NCI-H82 treated with DMSO at 0.1 percent for 48 hours (cell line): ENCODE data around the gene EXOG.

Source experiments
- DNase-seq: peaks from one replicate; lab custom pipeline; 2025; ENCODE audit not compliant: unreplicated experiment; lab: John Stamatoyannopoulos, UW

EXOG gene

DNA sequence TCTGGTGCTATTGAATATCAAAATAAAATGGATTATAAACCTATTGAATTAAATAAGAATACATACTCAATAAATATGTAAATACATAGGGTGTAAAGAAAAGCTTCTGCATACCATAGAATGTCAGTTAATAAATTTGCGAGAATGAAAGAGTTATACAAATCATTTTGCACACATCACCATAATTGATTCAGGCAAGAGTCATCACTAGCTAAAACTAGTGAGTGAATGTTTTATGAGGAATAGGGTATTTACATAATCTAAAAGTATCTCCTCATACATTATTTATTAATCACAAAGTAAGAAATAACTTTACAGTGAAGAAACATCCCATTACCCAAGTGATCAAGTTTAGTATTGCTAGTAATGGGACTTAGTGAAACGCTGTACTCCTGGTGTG is 13.6 kb downstream of the EXOG start:
- DNase-seq = no peak

DNA sequence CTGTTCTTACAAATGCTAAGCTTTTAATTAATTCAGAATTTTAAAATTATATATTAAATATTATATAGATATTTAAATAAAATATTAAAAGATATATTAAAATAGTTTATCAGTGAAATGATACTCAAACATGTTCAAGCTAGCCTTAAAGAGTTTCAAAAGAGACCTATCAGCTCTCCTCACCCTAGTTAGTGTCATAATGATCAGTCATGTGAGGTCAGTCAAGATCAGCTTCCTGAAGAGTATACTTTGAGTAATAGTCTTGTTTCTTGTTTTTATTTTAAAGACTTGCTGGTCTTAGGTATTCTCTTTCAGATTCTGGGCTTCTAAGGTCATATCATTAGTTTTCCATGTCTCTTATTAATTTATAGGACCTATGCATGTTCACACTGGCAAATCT is 14.5 kb downstream of the EXOG start:
- no peak for DNase-seq

DNA sequence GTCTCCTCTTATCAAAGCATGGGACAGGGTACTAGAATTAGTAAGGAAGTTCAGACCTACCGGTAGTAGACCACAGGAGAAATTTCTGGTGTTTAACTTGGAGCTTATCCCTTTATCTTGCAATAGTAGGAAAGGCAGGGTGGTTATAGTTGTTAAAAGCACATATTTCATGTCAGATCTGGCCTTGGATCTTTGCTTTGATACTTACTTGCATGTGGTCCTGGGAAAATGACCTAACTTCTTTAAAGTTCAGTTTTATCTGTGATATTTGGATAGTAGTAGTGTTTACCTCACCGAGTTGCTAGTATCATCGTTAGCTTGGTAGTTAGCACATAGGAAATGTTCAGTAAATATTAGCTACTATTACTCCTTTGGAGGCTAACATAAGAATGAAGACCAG is 15.4 kb downstream of the EXOG start:
- no peak for DNase-seq

DNA sequence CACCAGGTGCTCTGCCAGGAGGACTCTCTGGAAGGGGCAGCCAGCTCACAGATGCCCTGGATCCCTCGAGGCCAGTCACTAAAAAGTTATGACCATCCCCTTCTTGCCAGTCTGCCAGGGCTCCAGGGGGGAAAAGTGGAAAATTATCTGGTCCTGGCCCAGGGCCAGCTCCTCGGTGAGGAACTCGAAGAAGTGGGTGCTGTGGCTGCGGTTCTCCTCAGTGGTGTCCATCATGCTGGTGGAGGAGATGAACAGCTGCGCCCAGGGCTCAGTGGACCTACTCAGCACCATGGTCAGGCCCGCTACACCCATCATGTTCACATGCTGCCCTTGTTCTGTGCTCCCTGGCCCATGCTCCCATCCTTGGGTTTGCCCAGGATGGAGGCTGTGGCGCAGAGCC is 19.2 kb downstream of the EXOG start:
- no peak for DNase-seq

DNA sequence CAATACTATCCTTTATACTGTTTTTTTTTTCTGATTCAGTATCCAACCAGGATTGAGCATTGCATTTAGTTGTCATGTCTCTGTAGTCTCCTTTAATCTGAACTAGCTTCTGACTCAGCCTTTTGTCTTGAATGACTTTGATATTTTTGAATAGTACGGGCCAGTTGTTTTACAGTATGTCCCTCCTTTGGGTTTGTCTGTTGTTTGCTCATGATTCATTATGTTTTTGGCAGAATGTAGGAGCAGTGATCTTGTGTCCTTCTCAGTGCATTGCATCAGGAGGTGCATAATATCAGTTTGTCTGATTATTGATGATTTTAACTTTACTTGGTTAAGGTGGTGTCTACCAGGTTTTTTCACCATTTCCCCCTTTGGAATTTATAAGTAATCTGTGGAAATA is 20.5 kb downstream of the EXOG start:
- no peak for DNase-seq

DNA sequence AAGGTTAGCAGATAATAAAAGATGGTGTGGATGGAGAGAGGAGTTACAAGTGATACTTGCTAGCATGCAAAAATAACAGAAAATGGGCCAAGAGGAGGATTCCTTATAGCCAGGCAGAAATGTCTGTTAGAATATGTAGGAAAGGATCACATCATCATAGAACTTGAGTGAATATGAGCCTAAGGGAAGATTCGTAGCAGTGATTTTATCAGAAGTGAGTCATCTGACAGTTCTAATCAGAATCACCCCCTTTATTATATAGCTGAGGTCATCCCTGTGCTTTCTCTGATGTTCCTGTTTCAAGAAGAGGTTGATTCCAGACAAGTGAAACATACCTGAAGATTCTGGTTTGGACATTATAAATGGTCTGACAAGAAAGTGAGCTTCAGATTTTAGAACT is 22.9 kb downstream of the EXOG start:
- DNase-seq = no peak

DNA sequence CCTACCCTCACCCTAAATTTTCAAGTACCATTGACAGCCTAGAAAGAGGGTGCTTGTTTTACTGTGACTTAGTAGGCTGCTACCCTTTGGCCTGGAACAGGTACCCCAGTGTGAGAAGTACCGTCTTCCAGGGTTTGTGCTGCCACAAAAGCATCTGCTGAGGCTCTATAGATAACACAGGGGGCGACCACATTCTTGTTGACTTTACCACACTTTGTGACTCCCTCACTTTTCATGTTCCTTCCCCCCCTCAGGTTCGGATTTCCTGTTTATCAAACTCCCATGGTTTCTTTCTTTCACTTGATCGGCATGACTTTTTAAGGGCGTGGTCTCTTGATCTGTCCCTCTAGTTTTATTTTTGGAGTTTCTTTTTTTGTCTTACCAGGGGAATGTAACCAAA is 23.5 kb downstream of the EXOG start:
- DNase-seq = no peak

DNA sequence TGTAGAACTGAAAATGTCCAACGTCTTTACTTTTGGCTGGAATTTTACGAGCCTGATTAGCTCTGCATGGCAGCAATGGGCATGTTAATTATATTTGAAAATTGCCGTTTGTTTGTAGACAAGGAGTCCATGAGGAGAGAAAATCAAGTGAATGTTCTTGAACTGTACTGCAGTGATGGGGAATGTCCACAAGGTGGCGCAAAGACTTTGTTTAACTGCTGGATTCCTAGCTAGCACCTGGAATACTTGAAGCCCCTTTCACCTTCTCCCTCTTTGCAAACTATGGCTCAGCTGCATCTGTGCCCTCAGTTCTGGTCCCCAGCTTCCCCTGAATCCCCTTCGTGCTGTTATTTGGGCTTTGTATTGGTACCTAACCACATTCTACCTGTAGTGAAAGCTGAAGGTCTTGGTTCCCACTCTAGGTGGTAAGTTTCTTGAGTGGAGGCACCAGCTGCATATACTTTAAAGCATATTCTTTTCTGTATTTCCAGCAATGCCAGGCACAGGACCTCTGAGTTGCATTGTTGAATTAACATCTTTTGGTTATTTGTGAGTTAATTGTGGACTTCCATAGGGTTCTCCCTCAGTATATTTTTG is 25.3 kb downstream of the EXOG start:
- peak; percentile 39 for DNase-seq

DNA sequence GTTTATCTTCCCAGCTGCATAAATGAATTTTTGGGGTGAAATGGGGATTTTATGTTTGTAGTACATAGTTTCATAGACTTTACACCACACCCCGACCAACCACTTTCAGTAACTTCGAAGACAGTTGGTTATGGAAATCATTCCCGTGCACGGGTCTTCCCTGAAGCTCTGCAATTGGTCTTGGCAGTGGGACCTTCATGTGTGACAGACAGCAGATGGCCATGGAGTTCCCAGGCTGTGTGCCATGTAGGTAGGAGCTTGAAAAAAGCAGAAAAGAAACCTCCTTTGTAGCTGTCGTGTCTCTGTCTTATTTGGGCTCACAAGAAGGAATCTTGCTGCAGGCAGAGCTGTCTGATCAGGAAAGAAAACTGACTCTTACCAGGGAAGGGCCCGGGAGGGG is 25.9 kb downstream of the EXOG start:
- no peak for DNase-seq

DNA sequence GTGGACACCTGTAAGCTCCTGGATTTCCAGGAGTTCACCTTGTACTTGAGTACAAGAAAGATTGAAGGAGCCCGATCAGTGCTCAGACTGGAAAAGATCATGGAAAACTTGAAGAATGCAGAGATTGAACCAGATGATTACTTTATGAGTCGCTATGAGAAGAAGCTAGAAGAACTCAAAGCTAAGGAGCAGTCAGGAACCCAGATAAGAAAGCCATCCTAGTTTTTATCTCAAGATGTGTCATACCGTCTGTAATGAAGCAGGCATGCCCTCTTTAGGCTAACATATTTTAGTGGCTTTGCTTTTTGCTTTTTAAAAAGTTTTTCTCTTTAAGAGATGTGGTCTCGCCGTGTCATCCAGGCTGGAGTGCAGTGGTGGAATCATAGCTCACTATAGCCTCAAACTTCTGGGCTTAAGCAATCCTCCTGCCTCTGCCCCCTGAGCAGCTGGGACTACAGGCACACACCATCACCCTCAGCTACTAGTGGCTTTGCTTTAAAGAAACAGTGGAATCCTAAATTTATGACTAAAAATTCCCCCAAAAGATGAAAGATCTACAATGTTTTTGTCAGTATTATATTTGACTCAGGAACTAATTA is 28.1 kb downstream of the EXOG start:
- no peak for DNase-seq

DNA sequence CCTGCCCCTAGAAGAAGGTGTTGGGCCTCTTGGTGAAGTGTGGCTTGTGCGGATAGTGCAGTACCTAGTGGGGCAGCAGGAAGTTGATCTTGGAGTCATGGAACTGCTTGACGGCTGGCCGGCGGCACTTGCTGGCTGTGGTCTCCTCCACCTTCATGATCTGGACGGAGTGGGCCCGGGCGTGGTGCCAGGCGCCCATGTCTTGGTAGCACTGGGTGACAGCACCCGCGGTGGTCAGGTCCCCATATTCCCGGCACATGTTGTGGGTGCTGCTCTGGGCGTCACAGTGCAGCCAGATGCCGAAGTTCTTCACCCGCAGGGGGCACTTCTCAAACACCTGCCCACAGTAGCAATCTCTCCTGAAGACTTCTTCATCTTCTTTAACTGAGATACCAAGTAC is 30.7 kb downstream of the EXOG start:
- DNase-seq = no peak

DNA sequence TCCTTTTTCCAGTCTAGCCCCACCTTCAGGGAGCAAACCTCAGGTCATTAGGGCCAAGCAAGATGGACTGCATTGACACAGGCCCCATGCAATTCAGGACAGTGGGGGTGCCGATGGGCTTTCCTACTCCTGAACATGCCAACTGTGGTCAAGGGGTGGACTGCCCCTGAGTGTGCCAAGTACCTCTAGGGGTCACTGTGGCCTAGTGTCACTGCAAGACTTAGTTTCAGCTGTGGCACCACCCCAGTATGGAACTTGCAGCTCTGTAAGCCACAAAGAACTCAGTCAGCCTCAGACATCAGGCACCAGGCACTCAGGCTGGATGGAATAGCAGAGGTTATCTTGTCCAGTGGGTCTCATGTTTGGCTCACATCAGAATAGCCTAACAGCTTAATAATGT is 32.3 kb downstream of the EXOG start:
- no peak for DNase-seq

DNA sequence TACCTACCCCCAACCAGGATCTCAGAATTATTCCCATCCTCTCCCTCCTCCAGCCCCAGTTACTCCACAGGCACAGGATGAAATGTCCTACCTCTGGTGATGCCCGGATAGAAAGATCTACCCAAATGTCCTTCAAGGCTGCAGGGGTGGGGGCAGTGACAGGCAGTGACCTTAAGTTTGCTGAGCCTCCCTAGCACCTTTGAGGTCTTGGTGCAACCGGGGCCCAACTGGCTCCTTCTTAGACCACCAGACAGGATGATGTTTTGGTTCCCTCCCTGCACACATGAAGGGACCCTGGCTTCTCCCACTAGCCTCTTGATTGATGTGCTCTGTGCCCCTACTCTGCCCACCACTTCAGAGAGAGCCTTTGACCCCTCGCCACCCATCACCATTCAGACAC is 36.4 kb downstream of the EXOG start:
- no peak for DNase-seq

DNA sequence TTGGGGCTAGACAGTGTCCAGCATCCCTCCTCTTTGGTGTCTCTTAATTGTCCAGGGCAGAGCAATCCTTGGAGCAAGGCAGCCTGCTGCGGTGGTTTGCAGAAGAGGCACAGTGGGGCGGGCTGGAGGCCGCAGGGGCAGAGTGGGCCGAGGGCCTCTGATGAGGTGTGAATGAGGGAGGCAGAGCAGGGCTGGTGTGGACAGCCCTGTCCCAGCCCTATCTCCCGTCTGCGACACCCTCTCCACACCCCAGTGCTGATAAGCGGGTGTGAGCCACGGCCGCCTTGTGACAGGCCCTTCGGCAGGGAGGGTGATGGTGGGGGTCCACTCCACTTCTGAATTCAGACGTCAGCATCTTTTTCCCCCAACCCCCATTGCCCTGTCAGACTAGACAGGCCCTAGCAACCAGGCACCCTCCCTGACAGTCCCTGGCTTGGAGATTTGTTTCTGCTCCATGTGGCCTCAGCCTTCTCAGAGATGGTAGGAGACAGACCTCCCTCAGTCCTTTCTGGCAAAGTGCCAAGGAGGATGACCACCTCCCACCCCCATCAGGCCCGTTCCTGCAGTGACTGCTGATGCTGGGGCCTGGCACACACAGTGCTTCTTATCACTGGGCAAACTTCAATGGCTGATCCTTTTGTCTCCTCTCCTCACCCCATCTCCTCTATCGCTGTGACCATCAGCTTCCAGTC is 37.3 kb downstream of the EXOG start:
- no peak for DNase-seq

DNA sequence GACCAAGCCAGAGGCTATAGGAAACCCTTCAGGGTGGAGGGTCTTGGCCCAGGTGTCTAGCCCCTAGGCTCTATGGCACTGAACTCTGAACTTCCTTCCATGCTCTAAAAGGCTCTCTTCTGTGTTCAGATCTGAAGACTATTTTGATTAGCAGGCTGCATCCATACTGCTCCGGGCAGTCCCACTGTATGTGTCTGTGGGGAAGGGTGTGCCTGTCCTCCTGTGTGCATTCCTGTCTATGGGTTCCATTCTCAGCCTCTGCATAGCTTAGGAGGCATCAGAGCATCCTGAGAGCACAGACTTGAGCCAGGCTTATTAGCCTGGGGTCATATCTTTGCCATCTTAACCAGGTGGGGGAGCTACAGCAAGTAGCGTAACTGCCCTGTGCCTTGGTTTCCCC is 38.0 kb downstream of the EXOG start:
- no peak for DNase-seq

DNA sequence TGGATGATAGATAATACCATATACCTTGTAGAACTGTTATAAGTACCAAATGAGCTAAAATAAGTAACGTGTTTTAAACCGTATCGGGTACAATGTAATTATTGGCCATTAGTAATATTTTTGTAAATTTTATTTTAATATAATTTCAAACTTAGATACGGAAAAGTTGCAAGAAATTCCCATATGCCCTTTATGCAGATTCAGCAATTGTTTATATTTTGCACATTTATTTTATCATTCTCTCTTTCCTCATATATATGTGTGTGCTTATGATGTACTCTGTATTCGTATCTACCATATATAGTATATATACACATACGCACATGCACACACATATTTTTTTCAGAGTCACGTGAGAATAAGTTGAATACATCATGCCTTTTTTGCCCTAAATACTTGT is 38.5 kb downstream of the EXOG start:
- no peak for DNase-seq

DNA sequence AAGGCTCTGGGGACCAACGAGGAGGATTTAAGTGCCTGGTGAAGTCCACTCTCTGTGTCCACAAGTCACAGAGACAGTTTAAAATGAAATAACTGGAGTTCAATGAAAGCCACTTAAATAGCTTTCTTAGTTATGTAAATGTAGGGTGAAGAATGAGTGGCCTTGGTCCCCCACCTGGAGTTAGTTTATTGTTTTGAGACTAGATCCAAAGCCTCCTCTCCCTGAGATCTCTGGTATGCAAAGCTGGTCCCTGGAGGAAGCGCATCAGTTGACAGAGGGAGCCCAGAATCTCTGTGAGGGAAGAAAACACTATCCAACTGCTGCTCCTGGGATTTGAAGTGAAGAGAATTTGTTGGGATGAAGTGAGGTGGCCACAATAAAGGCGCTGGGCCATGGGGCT is 40.5 kb downstream of the EXOG start:
- DNase-seq = no peak

DNA sequence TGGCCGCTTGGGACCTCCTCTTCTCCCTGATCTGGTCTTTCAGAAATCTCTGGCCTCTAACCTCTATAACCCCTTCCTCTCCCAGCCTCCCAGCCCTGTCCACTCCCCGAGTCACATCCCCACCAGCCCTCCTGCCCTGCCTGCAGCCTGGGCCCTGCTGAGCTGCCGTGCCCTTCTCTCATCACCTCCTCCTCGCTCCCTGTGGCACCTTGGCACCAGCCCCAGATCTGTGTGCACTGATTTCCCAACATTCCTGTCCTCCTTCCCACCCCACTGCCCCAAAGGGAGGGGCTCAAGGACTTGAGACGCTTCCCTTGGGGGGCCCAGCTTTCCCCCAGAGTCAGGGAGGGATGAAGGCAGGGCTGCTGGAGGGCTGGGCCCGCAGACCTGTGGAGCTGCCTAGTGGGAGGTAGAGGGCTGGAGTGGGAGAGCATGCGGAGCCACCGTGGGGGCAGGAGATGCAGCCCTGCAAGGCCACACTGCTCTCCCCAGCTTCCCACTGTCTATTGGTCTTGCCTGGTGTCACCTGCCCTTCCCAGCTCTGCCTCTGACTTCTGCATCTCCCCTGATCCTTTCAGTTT is 42.7 kb downstream of the EXOG start:
- no peak for DNase-seq

DNA sequence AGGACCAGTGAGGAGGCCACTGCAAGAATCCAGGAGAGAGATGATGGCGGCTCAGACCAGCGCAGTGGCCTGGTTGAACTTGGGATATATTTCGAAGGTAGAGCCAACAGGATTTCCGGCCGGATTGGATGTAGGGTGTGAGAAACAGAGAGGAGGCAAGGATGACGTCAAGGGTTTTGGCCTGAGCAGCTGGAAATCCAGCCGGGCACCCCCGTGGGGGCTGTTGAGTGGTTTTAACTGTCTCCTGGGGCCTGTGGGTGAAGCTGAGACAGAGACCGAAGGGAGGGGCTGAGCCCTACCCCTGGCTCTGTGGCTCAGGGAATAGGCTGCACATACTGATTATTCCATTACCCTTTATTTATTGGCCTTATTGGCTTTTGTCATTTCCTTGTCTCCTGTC is 45.7 kb downstream of the EXOG start:
- DNase-seq = peak; percentile 88

DNA sequence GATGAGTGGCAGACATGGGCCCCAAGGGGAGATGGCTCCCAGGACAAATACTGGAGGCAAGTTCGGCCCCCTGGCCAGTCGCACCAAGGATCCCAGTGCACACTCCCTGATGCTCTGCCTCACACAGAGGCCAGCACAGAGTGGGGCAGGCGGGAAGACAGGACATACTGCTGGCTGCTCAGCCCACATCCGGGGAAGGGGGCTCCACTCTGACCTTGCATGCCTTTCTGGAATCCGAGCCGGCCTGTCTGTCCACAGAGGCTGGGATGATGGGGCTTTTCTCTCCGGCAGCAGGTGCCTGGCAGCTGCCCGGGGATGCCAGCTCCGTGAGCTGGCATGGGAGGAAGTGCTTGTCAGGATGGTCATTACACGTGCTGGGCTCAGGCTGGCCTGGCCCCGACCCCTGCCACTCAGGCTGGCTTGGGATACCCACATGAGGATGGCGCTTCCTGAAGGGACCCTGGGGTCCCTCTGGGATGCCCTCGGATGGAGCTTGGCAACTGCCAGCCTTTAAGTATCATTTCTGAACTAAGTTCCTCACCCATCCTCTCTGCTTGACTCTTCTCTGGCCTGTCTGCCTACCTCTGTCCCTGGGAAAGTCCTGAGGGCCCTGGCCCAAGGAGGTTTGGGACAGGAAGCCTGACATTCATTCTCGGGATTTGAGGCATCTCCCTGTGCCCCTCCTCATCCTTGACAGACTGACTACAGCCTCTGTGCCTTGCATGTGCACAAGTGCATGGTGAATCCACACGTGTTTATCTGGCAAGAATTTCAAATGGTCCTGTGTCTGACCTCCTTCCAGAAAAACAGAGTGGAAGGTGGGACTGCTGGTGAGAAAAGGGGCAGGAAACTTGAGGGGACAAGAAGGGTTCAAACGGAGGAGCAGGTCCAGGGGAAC is 46.5 kb downstream of the EXOG start:
- no peak for DNase-seq

DNA sequence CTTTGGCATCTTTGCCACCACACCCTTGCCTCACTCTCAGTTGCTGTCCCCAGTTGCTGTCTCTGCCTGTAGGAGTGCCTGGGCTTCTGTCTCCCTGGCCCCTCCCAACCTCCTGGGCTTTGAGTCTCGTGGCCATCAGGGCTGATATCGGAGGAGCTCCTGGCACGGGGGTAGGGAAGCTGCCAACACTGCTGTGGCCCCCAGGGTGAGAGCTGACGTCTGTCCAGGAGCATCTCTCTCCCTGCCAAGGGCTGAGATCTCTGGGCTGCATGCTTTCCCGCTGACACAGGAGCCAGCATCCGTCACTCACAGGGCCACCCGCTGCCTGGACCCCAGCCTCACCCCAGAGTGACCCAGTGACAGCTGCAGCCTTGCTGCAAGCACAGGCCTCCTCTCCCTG is 47.4 kb downstream of the EXOG start:
- DNase-seq = no peak

DNA sequence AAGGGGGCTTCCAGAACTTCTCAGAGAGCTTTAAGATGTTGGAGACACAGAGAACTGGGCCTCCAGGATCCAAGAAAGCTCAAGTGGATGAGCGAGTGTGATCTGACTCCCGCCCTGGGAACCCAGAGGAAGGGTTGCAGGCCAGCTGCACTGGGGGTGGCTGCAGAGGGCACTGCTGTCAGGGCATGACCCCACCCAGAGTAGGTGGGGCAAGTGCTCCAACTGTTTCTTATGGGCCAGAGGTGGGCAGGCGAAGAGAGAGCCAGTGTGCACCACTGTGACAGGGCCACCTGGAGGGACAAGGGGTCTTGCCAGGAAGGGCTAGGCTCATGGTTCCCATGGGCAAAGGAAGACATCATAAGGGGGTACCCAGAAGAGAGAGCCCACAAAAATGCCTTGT is 48.8 kb downstream of the EXOG start:
- no peak for DNase-seq
